NB4 (cell line): ENCODE data around the gene CDH13.

ENCODE experiments used
- CTCF ChIP-seq: IDR thresholded peaks from one replicate; pipeline ENCODE4 v1.5.1; 2012; ENCODE audit warnings: low read depth, low read length
- MAX ChIP-seq: IDR thresholded peaks from 2 replicates; pipeline ENCODE4 v1.6.1; 2011; ENCODE audit warnings: low read depth, low read length
- MYC ChIP-seq: IDR thresholded peaks from 2 replicates; pipeline ENCODE4 v1.6.1; 2011; ENCODE audit warnings: low read depth, low read length
- POLR2A ChIP-seq: IDR thresholded peaks from 2 replicates; pipeline ENCODE4 v1.6.1; 2011; ENCODE audit warnings: mild to moderate bottlenecking; ENCODE audit not compliant: insufficient read length; ENCODE audit errors: extremely low read depth

GRCh38 chr16:83711069-83711468 lies 1084.3 kb downstream of the CDH13 start:
- TF ChIP-seq CTCF (no peak), POLR2A (no peak), MAX (no peak), MYC (no peak)
